ENCODE data around the gene LIX1.
"Not testable (repeated sequence)": the region's sequence is repeated elsewhere in the genome, so short reads cannot be mapped to it uniquely, and the experiment has no call there.

Gene LIX1

DNA sequence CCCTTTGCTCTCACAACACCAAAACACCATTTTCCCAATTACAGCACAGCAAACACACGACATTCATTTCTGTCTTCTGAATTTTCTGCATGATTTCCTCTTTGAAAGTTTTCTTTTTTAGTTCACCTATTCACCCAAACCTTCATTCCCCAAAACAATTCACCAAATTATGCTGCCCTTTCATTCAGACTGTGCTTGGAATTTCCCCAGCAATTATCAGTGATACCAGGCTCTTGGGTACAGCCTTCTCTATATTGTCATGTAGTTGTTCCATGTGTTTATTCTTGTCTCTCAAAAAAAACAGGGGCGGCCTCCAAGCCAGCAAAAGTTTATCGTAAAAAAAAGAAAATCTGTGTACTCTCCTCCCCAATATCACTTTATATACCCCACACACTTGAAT lies 9.0 kb upstream of the LIX1 start:
- no peak for TF ChIP-seq Cebpa-rat (IDR thresholded peaks at IDR 0.05)
- H3K36me3 ChIP-seq: no peaks in the 10 kb centered on the region
- no peak overlapping the region for H3K4me3 ChIP-seq
- H4K20me1 ChIP-seq: no peaks in the 10 kb centered on the region
- H3K4me2 ChIP-seq: no peak overlapping the region
- H3K4me1 ChIP-seq: no peaks in the 10 kb centered on the region
- no peaks in the 10 kb centered on the region for H3K27me3 ChIP-seq
- no peak overlapping the region for H3K27ac ChIP-seq
- peaks cover 0 to 4% (median 3%) of the 10 kb centered on the region in 11 experiments; a peak in 10 of 22 replicates for H3K9me3 ChIP-seq (replicated peaks in 1 of 11)
- no peak overlapping the region for H3K9ac ChIP-seq

DNA sequence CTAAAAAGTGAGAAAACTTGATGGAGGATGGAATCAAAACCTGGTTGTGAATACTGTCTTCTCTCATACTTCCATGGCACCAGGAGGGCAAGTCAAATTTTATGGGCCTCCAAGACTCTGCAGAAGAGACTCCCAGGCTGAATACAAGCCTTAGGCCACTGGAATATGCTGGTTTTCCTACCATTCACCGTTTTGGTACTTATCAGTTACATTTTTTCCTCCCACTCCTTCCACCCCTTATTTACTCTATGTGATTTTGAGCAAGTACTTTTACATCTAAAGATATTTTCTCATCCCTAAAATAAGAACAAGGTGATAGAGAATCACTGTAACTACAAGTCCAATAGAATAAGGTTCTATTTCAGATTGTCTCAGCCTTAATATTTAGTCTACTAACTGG lies 8.0 kb upstream of the LIX1 start:
- H3K4me3 ChIP-seq: no peak overlapping the region
- no peaks in the 10 kb centered on the region for H3K4me1 ChIP-seq
- H3K4me2 ChIP-seq: no peak overlapping the region
- no peak overlapping the region for H3K9ac ChIP-seq
- no peaks in the 10 kb centered on the region for H3K36me3 ChIP-seq
- H3K27ac ChIP-seq: no peak overlapping the region
- H3K9me3 ChIP-seq (replicated peaks in 1 of 11): no peaks in the 10 kb centered on the region
- no peak for TF ChIP-seq Cebpa-rat (IDR thresholded peaks at IDR 0.05)
- H3K27me3 ChIP-seq: no peaks in the 10 kb centered on the region
- H4K20me1 ChIP-seq: no peaks in the 10 kb centered on the region

DNA sequence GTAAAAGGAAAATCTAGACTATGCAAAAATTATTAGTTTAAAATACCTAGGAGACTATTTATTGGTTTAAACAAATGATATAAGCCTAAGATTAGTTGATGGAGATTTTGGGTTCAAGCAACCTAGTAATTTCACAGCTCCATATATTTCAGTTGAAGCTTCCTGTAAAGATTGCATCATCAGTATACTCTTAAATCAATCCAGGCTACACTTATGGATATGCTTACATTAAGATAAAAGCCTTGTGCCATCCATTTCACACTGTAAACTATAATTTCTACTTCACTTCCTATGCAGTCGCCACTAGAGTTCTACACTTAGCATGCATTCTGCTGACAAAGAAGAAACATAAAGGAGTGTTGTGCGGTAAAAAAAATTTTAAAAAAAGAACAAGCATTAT lies 7.3 kb upstream of the LIX1 start:
- Histone ChIP-seq H3K9me3 (replicated peaks in 1 of 11) (no peaks in the 10 kb centered on the region), H3K27ac (no peak overlapping the region), H3K36me3 (no peaks in the 10 kb centered on the region), H4K20me1 (no peaks in the 10 kb centered on the region), H3K27me3 (no peaks in the 10 kb centered on the region), H3K4me1 (no peaks in the 10 kb centered on the region), H3K4me3 (no peak overlapping the region), H3K4me2 (no peak overlapping the region), H3K9ac (no peak overlapping the region)
- peak in 1 of 11 experiments; percentile 54; a peak in 1 of 22 replicates for TF ChIP-seq Cebpa-rat (IDR thresholded peaks at IDR 0.05)

DNA sequence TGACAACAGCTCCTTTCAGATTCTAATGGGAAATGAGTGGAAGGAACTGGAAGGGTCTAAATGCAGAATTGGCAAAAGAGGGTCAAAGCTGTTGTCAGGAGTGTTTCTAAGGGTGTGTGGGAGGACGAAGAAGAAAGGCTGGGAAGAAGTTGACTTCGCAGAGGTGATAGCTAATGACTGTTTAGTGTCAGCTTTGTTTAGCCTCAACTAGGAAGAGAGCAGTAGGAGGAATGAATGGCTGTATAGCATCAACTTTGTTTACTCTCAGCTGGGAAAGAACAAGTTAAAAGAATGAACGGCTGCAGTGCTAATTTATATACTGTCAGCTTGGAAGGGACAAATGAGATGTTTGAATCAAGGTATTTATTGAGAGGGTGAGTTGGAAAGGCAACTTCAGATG lies 5.9 kb upstream of the LIX1 start:
- Histone ChIP-seq H3K27me3 (no peaks in the 10 kb centered on the region), H3K4me3 (no peak overlapping the region), H3K4me1 (no peaks in the 10 kb centered on the region), H3K4me2 (no peak overlapping the region), H3K27ac (no peak overlapping the region), H3K36me3 (no peaks in the 10 kb centered on the region), H3K9ac (no peak overlapping the region), H4K20me1 (no peaks in the 10 kb centered on the region), H3K9me3 (replicated peaks in 1 of 11) (no peaks in the 10 kb centered on the region)
- no peak for TF ChIP-seq Cebpa-rat (IDR thresholded peaks at IDR 0.05)

DNA sequence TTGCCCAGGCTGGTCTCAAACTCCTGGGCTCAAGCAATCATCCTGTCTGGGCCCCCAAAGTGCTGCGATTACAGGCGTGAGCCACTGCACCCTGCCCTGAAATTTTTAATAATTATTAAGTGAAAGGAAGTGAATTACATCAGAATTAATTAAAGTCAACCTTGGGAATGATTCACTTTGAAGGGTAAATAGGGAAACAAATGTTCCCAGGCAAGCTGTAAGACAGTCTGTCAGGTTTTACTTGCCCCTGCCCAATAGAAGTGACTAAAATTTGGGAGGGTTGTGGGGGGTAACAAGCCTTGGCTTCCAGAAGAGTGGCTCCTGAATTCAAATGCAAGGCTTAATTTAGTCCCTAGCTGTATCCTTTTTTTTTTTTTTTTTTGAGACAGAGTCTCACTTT lies 1.3 kb upstream of the LIX1 start:
- H3K36me3 ChIP-seq: no peaks in the 10 kb centered on the region
- no peak for TF ChIP-seq Cebpa-rat (IDR thresholded peaks at IDR 0.05)
- H4K20me1 ChIP-seq: no peaks in the 10 kb centered on the region
- no peak overlapping the region for H3K9ac ChIP-seq
- H3K4me2 ChIP-seq: no peak overlapping the region
- no peak overlapping the region for H3K4me3 ChIP-seq
- H3K27me3 ChIP-seq: no peaks in the 10 kb centered on the region
- H3K27ac ChIP-seq: no peak overlapping the region
- H3K4me1 ChIP-seq: no peaks in the 10 kb centered on the region
- H3K9me3 ChIP-seq (replicated peaks in 1 of 11): no peaks in the 10 kb centered on the region

DNA sequence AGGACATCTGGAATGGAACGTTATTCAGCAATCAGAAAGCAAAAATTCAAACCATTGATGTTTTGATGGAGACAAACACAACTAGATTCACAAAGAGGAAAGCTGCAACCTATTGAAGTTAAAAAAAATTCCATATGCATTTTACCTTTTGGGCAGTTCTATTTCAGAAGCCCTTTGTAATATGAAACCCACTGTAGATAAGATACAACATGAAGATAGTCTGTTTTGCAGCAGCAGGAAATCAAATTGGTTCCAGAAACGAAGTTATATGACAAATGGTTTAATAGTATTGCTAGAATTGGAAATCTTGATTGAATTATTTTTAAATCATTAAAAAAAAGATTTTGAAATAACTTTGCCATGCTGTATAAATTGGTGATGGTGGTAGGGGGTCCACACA lies 872 bp downstream of the LIX1 start:
- H3K4me1 ChIP-seq: no peaks in the 10 kb centered on the region
- no peak overlapping the region for H3K27ac ChIP-seq
- H3K4me3 ChIP-seq: no peak overlapping the region
- H3K4me2 ChIP-seq: no peak overlapping the region
- H3K9ac ChIP-seq: no peak overlapping the region
- H3K36me3 ChIP-seq: no peaks in the 10 kb centered on the region
- no peak for TF ChIP-seq Cebpa-rat (IDR thresholded peaks at IDR 0.05)
- no peaks in the 10 kb centered on the region for H3K9me3 ChIP-seq (replicated peaks in 1 of 11)
- H4K20me1 ChIP-seq: no peaks in the 10 kb centered on the region
- no peaks in the 10 kb centered on the region for H3K27me3 ChIP-seq

DNA sequence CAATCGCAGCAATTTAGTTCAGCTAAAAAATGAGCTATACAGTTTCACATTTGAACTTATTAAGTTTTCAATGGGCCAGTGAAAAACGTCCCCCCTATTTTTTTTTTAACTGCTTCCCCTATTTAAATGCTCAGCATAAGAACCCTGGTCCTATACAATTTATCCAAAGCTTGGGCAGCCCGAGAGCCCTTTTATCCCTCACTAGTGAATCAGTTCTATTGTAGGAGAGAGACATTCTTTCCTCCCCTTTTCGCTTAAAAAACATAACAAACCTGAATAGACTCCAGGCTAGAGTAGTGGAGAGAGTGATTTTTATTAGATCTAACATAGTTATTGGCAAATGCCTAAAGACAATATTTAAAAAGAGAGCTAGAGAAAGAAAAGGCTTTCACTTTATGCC lies 1.4 kb downstream of the LIX1 start:
- Histone ChIP-seq H3K36me3 (no peaks in the 10 kb centered on the region), H3K4me3 (no peak overlapping the region), H3K27me3 (no peaks in the 10 kb centered on the region), H3K9me3 (replicated peaks in 1 of 11) (no peaks in the 10 kb centered on the region), H4K20me1 (no peaks in the 10 kb centered on the region), H3K27ac (no peak overlapping the region), H3K4me2 (no peak overlapping the region), H3K4me1 (no peaks in the 10 kb centered on the region), H3K9ac (no peak overlapping the region)
- TF ChIP-seq Cebpa-rat (IDR thresholded peaks at IDR 0.05): no peak

DNA sequence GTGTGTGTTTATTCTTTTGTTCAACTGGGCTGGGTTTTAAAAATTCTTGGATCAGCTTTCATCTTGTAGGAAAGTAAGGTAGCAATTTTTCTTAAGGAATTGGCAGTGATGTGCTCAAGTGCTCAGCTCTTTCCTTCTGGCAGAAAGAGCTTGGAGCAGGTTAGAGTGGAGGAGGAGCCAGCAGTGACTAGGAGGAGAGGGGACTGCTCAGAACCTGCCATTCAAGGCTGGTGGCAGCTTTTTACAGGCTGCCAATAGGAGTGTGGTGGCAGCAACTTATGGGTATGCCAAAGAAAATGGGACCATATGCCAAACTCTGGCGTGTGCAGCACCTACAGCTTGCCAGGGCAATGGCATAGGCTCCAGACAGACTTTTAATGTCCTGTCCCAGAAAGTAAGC lies 2.2 kb downstream of the LIX1 start:
- not testable (repeated sequence) for H3K4me3 ChIP-seq; H4K20me1 ChIP-seq; H3K27ac ChIP-seq; H3K4me2 ChIP-seq; H3K36me3 ChIP-seq; H3K9ac ChIP-seq; H3K4me1 ChIP-seq; H3K9me3 ChIP-seq (replicated peaks in 1 of 11); H3K27me3 ChIP-seq

DNA sequence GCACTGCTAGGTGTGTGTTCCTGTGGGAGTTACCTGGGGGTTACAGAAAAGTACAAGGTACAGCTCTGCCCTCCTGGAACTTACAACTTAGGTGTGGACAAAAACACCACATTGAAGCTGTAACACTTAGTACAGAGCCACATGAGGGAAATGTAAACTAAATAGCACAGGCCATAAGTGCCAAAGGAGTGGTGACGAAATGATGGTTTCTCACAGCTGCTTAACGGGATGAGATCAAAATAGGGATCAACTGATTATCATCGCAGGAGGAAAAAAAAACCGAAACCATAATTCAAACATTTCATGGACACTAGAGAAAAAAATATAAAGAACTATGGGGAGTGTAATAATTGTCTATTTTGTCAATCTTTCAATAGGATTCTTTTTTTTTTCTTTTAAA lies 5.9 kb downstream of the LIX1 start:
- H3K4me2 ChIP-seq: no peak overlapping the region
- H3K9me3 ChIP-seq (replicated peaks in 1 of 11): no peaks in the 10 kb centered on the region
- H3K9ac ChIP-seq: no peak overlapping the region
- no peak overlapping the region for H3K27ac ChIP-seq
- no peaks in the 10 kb centered on the region for H4K20me1 ChIP-seq
- H3K4me3 ChIP-seq: no peak overlapping the region
- peaks cover 9 to 15% (median 12%) of the 10 kb centered on the region in 10 experiments; a peak in 19 of 20 replicates for H3K4me1 ChIP-seq
- no peaks in the 10 kb centered on the region for H3K27me3 ChIP-seq
- no peak for TF ChIP-seq Cebpa-rat (IDR thresholded peaks at IDR 0.05)
- H3K36me3 ChIP-seq: no peaks in the 10 kb centered on the region

DNA sequence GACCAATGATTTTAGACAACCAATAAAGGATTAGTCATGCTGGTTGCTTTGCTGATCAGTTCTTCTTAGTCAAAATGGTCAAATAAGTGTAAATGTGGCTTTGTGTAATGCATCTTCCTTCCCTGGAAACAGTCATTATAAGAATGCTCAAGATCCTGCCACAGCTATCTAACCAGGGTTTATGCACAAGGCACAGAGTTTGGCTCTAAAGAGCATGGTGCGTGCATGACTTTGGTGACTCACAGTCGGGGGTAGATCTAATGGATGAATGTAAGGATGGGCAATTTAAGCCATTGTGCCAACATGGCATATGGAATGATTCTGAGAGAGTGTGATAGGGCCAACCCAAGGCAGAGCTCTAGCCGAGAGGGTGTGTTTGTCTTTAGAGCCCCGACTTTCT lies 6.5 kb downstream of the LIX1 start:
- Histone ChIP-seq H3K27ac (no peak overlapping the region), H3K27me3 (no peaks in the 10 kb centered on the region), H3K4me1 (peaks cover 9 to 15% (median 12%) of the 10 kb centered on the region in 10 experiments; a peak in 19 of 20 replicates), H3K4me2 (no peak overlapping the region), H3K9me3 (replicated peaks in 1 of 11) (no peaks in the 10 kb centered on the region), H4K20me1 (no peaks in the 10 kb centered on the region), H3K9ac (no peak overlapping the region), H3K36me3 (no peaks in the 10 kb centered on the region), H3K4me3 (no peak overlapping the region)
- TF ChIP-seq Cebpa-rat (IDR thresholded peaks at IDR 0.05): no peak

DNA sequence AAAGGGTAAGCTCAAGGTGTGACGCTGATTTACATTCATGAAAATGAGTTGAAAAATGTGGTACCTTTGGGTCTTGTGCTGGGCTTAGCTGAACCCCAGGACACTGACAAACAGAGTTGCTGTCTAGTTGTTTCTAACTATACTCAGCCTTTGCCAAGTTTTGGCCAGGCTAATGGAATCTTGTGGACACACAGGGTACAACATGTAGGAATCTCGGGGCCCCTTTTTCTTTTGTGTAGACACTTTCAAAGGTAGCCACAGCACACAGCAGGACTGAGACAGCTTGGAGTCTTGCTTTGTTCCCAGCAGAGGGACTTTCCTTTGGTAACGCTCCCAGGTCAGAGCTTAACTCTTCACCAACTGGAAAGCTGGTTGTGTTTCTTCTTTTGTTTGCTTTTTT lies 7.8 kb downstream of the LIX1 start:
- Histone ChIP-seq H3K36me3 (no peaks in the 10 kb centered on the region), H4K20me1 (no peaks in the 10 kb centered on the region), H3K4me1 (peaks cover 9 to 15% (median 12%) of the 10 kb centered on the region in 10 experiments; a peak in 19 of 20 replicates), H3K9ac (no peak overlapping the region), H3K27ac (no peak overlapping the region), H3K9me3 (replicated peaks in 1 of 11) (no peaks in the 10 kb centered on the region), H3K4me2 (no peak overlapping the region), H3K4me3 (no peak overlapping the region), H3K27me3 (no peaks in the 10 kb centered on the region)
- TF ChIP-seq Cebpa-rat (IDR thresholded peaks at IDR 0.05): no peak
